Measurements from ENCODE around the gene KIF21A. TPM values are rescaled to one million over a fixed set of nuclear protein-coding genes. Genes with fewer than 3 reads are reported as not detected.

Gene KIF21A
- total RNA-seq, 1 donor from 2014 or later, result 54.8 TPM

DNA sequence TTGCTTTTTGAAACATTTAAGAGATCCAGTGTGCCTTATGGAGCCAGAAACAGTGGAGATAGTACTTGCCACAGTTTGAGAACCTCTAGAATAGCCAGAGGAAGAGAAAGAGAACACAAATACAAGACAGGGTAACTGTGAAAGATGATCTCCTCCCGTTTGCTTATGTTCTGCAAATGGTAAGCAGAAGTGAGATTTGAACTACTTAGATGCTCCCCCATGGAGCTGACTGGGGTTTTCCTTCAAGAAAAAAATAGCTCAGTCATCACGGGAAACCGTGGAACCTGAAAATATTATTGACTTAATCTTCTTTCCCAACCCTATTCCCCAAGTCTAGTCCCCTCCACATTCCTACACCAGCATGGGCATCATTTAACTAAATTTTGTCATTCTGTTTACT, 87.1 kb downstream of the KIF21A start:
- TF ChIP-seq, protein P1, sequence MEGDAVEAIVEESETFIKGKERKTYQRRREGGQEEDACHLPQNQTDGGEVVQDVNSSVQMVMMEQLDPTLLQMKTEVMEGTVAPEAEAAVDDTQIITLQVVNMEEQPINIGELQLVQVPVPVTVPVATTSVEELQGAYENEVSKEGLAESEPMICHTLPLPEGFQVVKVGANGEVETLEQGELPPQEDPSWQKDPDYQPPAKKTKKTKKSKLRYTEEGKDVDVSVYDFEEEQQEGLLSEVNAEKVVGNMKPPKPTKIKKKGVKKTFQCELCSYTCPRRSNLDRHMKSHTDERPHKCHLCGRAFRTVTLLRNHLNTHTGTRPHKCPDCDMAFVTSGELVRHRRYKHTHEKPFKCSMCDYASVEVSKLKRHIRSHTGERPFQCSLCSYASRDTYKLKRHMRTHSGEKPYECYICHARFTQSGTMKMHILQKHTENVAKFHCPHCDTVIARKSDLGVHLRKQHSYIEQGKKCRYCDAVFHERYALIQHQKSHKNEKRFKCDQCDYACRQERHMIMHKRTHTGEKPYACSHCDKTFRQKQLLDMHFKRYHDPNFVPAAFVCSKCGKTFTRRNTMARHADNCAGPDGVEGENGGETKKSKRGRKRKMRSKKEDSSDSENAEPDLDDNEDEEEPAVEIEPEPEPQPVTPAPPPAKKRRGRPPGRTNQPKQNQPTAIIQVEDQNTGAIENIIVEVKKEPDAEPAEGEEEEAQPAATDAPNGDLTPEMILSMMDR (conservative IDR thresholded peaks at IDR 0.05), result no peak
- H3K4me3 Mint-ChIP-seq, result no peak overlapping the region
- peaks cover 20% of the 10 kb centered on the region for H3K36me3 Mint-ChIP-seq (ENCODE audit: low read depth)
- no peaks in the 10 kb centered on the region for H3K27me3 Mint-ChIP-seq (ENCODE audit: low read depth)
- H3K9me3 Mint-ChIP-seq, result no peaks in the 10 kb centered on the region
- peaks cover 20% of the 10 kb centered on the region for H3K4me1 Mint-ChIP-seq
- H3K27ac Mint-ChIP-seq (ENCODE audit: unreplicated experiment), result no peak overlapping the region
- DNase-seq (ENCODE audit: low read depth, low spot score), result no peak

DNA sequence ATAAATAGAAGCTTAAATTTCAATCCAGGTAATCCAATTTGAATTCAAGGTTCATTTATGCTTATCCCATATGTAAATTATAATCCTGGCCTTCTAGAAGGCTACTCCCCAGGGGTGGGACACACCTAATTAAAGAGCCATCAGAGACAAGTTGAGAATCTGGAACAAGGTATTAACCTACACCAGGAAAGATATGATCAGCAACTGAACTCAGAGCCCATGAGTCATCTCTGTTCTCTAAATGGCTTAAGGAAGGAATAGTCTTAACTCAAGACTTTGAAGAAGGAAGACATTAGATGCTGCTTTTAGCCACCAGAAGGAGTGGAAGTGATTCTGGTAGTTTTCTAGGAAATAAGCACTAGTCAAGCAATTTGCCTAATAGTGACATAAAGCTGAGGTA, 88.0 kb downstream of the KIF21A start:
- no peaks in the 10 kb centered on the region for H3K27me3 Mint-ChIP-seq (ENCODE audit: low read depth)
- DNase-seq (ENCODE audit: low read depth, low spot score), result no peak
- H3K4me3 Mint-ChIP-seq, result no peak overlapping the region
- peaks cover 24% of the 10 kb centered on the region for H3K4me1 Mint-ChIP-seq
- no peak overlapping the region for H3K27ac Mint-ChIP-seq (ENCODE audit: unreplicated experiment)
- H3K9me3 Mint-ChIP-seq, result no peaks in the 10 kb centered on the region
- peaks cover 20% of the 10 kb centered on the region for H3K36me3 Mint-ChIP-seq (ENCODE audit: low read depth)
- TF ChIP-seq, protein P1 (conservative IDR thresholded peaks at IDR 0.05), result no peak

DNA sequence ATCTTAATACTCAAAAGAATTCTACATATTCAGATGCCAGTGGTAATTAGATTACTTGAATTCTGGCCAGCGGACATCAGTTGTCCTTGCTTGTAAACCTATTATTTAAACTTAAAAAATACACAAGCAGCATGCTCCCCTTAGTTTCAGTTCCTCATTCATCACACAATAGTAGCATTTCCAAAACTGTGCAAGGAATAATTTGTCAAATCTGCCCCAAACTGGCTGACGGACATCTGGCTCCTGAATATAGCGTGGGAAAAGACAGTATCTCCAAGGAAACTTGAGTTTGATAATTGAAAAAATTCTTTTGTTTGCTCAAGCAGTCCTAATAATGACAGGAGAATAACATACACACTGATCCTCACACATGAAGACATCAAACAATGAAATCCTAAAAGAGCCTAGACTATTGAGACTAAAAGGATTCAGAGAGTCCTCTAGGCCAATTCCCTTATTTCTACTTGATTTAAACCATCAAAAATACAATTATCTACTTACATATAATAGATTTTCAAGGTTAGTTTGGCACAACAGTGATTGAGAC, 90.4 kb downstream of the KIF21A start:
- H3K36me3 Mint-ChIP-seq (ENCODE audit: low read depth), result peaks cover 25% of the 10 kb centered on the region
- DNase-seq (ENCODE audit: low read depth, low spot score), result no peak
- H3K4me3 Mint-ChIP-seq, result no peak overlapping the region
- no peaks in the 10 kb centered on the region for H3K27me3 Mint-ChIP-seq (ENCODE audit: low read depth)
- TF ChIP-seq, protein P1 (conservative IDR thresholded peaks at IDR 0.05), result no peak
- H3K4me1 Mint-ChIP-seq, result peaks cover 35% of the 10 kb centered on the region
- no peak overlapping the region for H3K27ac Mint-ChIP-seq (ENCODE audit: unreplicated experiment)
- H3K9me3 Mint-ChIP-seq, result no peaks in the 10 kb centered on the region

DNA sequence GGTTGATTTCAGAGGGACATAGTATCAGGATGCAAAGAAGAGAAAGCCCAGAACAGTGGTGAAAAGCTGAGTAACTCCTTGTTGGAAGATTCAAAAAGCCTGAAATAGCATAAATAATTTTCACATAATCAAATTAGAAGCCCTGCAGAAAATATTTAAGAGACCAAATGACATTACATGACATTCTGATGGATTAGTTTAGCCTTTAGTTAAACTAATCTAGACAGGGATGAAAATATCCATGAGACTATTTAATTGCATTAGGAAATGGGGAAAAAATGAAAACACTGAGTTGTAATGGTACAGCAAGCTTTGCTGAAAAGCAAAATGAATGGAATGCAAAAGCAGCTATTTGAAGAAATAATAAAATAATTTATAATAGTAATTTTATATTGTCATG, 91.8 kb downstream of the KIF21A start:
- Mint-ChIP-seq H3K27ac (ENCODE audit: unreplicated experiment) (peak overlapping the region; percentile 32), H3K4me1 (peaks cover 35% of the 10 kb centered on the region)

DNA sequence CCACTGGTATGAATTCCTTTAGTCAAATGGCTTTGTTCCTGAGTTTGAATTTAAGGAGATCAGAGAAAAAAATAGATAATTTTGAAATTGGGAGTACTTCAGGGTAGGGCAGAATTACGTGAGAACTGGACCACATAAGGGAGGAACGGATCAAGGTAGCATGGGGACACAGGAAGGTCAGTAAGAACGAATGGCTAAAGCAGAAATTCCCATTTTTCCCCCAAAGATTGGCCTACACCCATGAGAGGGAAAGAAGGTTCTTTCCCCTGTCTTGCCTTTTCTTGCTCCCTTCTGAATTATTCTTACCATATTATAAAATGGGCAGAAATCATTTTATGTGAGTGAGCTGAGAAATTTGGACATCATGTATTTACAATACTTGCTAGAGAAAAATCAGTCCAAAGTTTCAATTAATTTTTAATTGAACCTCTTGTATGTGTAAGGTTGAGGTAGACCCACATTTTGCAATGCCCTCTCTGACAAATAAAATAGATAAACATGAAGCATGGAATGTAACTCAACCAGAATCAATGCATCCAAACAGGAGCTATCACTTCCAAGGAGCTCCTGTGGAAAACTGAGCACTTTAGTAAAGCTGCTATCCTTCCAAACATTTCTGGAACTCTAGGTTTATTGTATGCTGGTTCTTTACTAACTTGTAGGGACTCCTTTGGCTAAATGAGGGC, 93.8 kb downstream of the KIF21A start:
- H3K4me3 Mint-ChIP-seq, result no peak overlapping the region
- no peaks in the 10 kb centered on the region for H3K9me3 Mint-ChIP-seq
- DNase-seq (ENCODE audit: low read depth, low spot score), result no peak
- no peak overlapping the region for H3K27ac Mint-ChIP-seq (ENCODE audit: unreplicated experiment)
- peaks cover 11% of the 10 kb centered on the region for H3K36me3 Mint-ChIP-seq (ENCODE audit: low read depth)
- H3K27me3 Mint-ChIP-seq (ENCODE audit: low read depth), result no peaks in the 10 kb centered on the region
- H3K4me1 Mint-ChIP-seq, result peaks cover 35% of the 10 kb centered on the region
- TF ChIP-seq, protein P1 (conservative IDR thresholded peaks at IDR 0.05), result no peak

More for the DNA sequence above, 91.8 kb downstream of the KIF21A start:
- no peak for DNase-seq (ENCODE audit: low read depth, low spot score)
- no peaks in the 10 kb centered on the region for H3K27me3 Mint-ChIP-seq (ENCODE audit: low read depth)
- H3K36me3 Mint-ChIP-seq (ENCODE audit: low read depth), result peaks cover 17% of the 10 kb centered on the region
- H3K9me3 Mint-ChIP-seq, result no peaks in the 10 kb centered on the region
- no peak overlapping the region for H3K4me3 Mint-ChIP-seq
- TF ChIP-seq, protein P1 (conservative IDR thresholded peaks at IDR 0.05), result no peak
